HG02759 (cell line): ENCODE results near the gene CCDC182.

Experiments used
- ATAC-seq: cut with Tn5 transposase; IDR thresholded peaks from one replicate; pipeline ENCODE4 v1.9.1; 2021; ENCODE audit warnings: mild to moderate bottlenecking, moderate library complexity; ENCODE audit not compliant: unreplicated experiment

Gene CCDC182

DNA sequence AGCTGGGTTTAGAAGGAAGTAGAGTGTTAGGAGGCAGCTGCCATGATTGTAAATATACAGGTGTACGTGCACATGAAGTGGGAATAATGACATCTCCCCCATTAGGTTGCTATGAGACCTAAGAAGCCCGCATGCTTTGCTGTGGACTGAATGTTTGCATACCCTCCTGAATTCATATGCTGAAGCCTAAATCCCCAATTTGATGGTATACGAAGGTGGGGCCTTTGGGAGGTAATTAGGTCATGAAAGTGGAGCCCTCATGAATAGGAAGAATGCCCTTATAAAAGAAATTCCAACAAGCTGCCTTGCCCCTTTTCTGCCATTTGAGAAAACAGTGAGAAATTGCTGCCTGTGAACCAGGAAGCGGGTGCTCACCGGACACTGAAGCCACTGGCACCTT lies 44.0 kb downstream of the CCDC182 start:
- no peak for ATAC-seq

DNA sequence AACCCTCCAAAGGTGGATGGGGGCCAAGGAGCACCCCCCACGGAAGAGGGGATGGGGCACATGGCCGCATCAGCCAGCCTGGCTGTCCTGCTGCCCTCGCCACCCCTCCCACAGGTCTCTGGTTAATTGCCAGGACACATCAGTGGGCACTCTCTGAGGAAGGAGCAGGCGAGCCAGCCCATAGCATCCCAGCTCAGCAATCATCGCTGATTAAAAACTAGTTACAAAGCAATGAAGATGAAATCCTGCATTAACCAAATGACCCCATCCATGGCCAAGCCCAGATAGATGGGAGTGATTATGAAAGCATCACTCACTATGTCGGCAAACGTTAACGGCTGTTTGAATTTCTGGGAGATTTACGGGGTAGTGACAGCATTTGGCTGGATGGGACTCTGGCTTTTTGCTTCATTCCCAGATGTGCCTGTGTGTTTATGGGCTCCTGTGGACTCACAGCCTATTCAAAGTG lies 45.3 kb downstream of the CCDC182 start:
- ATAC-seq: no peak

DNA sequence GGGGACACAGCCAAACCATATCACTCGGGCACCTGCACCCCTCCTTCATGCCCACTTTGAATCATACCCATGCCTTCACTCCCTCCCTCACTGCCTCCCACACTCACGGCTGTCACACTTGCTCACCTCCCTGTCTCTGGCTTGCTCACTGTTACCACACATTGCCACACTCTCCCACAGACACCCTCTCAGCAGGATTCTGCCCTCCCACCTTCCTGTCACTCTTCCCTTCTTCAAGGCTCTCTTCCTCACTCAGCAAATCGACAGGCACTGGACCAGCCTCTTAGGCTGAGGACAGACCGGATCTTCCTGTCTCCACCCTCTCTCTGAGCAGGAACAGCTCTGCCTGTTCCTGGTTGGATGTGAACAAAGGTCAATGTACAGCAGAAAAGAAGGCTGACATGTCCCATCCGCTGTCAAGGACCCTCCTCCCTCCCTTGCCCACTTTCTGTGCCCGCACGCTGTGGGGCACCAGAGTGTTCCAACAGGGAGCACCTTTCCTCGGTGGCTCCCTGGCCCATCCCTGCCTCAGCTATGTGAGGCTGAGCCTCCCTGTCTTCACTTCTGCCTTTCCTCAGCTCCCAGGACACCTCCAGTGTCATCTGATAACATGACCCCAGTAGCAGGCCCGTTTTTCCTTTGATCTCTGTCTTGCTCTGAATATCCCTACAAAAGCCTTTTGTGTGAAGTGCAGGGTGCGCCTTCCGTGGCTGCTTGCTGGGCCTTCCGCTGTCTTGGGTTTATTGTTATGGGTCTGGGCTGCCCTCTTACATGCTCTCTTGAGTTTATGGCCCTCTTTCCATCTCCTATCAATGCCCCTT lies 47.0 kb downstream of the CCDC182 start:
- no peak for ATAC-seq

DNA sequence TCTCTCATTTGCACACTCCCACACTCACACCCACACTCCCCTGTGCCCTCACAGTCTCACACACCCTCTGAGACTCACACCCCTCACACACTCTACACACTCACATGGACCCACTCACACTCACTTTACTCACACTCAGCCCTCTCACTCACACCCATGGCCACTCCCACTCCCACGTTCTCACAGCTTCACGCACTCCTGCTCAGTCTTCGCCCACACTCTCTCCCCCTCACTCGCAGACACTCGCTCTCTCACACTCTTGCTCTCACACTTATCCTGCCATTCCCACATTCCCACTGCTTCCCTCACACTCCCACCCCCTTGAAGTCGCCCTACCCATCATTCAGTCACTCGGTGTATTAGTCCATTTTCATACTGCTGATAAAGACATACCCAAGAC lies 47.9 kb downstream of the CCDC182 start:
- no peak for ATAC-seq

DNA sequence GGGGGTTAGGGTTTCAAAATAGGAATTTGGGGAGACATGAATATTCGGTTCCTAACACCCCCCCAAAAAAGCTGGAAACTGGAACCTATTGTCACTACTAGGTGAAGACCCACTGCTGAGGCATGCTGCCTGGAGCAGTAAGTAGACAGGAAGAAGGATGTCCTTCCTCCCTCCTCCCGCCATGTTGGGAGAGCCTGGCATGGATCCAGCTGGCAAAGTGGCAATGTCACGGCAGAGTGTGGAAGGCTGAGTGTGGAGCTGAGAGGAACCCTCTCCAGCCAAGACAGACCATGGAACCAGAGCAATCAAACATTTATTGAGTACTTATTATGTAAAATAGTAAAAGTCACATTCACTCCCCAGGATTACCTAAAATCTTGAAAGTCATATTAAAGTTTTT lies 49.0 kb downstream of the CCDC182 start:
- ATAC-seq: no peak
